CD4-positive, alpha-beta T cell treated with Interferon alpha-2 for 1 hour (primary cell): ENCODE data around the gene GRAMD1A.
"Not testable (repeated sequence)": the region's sequence is repeated elsewhere in the genome, so short reads cannot be mapped to it uniquely, and the experiment has no call there.

ENCODE experiments used
- DNase-seq, 2 donors: peaks; one replicate each; pipeline ENCODE4 v3.0.0-alpha.2; 2020 to 2022

The GRAMD1A gene

DNA sequence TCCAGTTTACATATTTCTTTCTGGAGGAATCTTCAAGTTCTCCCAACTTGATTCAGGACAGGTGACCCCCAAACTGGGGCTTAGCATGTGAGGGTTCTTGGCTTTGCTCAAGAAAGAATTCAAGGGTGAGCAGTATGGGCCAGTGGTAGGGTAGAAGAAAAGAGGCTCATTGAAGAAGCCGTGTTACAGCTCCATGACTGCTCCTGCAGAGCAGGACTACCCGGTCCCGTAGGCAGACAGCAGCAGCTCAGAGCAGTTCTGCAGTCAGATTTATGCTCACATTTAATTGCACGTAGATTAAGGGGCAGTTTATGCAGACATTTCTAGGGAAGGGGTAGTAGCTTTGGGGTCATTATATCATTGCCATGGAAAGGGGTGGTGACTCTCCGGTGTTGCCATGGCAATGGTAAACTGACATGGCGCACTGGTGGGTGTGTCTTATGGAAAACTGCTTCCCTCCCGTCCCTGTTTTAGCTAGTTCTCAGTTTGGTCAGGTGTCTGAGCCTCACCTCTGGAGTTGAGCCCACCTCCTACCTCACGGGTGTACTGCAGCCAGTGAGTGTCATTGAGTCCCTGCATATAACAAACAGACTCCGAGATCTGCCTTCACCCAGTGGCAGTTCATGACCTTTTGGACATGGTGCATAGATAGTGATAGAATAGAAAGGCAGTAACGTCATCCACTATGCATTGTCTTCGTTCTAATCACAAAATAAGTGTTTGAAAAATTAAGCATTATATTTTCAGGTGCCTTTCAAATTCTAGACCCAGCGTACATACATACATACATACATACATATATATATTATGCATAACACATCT is 20.1 kb upstream of the GRAMD1A start:
- no peak for DNase-seq

GRCh38 chr19:34982275-34982674 is 17.8 kb upstream of the GRAMD1A start:
- no peak for DNase-seq

DNA sequence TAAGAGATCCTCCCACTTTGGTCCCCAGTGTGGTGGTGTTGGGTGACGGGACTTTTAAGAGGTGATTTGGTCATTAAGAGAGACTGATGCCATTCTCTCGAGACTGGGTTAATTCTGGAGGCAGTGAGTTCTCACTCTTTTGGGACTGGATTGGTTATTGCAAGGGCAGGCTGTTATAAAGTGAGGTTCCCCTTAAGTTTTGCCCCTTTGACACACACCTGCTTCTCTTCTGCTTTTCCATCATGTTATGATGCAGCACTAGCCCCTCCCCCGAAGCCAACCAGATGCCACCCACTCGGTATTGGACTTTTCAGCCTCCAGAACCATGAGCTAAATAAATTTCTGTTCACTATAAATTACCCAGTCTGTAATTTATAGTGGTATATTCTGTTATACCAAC is 16.3 kb upstream of the GRAMD1A start:
- DNase-seq: no peak

- no peak for DNase-seq
Observed at GRCh38 chr19:34984287-34984686, 15.8 kb upstream of the GRAMD1A start.

GRCh38 chr19:34985249-34986022 is 14.7 kb upstream of the GRAMD1A start:
- DNase-seq: no peak

- DNase-seq: no peak
Observed at GRCh38 chr19:34988119-34988518, 12.0 kb upstream of the GRAMD1A start.

DNA sequence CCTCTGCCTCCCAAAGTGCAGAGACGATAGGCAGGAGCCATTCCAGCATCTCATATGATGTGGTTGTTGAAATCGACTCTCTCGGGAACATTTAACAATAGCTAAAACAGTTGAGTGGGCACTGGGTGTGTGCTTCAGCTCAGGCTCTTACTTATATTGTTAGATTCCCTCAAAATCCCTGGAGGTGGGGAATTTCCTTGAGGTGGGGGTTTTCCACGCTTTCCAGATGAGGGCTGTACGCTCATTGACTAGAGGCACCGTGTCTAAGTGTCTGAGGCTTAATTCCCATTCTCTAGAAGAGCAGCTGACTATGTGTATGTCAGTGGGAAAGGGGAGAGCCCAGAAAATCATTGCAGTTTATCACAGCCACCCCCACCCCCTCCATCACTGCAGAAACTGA is 10.8 kb upstream of the GRAMD1A start:
- no peak for DNase-seq

DNA sequence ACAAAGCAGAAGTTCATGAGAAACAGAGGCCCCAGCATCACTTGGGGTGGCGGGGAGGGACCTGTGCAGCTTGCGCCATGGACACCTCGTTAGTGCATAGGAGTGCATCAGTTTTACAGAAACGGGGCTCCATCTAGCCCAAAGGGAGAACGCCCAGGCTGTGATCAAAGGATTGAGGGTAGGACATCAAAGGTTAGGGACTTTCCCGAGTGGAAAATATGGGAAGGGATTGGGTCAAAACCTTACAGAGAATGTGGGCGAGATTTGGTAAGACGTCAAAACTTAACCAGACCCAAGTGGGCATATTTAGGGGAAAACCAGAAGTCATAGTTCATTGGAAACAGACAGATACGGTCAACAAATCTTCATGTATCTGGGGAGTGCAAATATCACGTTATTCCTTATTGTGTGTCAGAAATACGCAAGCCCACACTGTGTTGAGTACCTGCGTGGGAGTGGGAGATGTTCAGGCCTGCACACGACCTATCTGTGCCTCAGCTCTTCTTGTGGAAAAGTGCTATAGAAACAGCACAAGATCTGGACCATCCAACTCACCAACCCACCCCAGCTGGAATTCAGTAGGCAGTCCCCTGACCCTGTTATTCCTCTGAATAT is 9.4 kb upstream of the GRAMD1A start:
- no peak for DNase-seq

DNA sequence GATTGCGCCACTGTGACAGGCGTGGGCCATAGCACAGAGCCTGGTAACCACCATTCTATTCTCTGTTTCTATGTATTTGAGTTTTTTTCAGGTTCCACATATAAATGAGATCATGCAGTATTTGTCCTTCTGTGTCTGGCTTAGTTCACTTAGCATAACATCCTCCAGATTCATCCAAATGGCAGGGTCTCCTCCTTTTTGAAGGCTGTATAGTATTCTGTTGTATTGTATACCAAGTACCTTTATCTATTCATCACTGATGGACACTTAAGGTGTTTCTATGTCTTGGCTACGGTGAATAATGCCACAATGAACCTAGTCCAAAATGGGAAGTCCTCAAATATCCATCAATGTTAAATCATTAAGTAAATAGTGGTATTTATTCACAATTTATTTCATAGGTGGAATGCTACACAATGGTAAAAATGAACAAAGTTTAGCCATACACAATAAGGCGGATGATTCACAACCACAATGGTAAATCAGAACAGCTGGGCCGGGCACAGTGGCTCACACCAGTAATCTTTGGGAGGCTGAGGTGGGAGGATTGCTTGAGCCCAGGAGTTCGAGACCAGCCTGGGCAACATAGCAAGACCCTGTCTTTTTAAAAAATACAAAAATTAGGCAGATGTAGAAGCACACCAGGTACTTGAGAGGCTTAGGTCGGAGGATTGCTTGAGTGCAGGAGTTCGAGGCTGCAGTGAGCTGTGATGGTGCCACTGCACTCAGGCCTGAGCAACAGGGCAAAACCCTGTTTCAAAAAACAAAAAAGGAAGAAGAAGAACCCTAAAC is 8.4 kb upstream of the GRAMD1A start:
- no peak for DNase-seq

DNA sequence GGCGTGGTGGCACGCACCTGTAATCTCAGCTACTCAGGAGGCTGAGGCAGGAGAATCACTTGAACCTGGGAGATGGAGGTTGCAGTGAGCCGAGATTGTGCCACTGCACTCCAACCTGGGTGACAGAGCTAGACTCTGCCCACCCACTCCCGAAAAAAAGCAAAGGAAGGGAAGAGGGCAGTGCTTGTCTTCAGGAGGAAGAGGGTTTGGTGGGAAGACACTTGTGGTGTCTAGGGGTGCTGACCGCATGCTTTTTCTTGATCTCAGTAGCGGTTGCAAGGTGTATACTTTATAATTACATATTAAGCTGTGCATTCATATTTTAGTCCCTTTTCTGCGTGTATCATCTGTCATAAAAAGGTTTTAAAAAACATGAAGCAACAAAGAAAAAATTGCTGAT is 7.5 kb upstream of the GRAMD1A start:
- not testable (repeated sequence) for DNase-seq

DNA sequence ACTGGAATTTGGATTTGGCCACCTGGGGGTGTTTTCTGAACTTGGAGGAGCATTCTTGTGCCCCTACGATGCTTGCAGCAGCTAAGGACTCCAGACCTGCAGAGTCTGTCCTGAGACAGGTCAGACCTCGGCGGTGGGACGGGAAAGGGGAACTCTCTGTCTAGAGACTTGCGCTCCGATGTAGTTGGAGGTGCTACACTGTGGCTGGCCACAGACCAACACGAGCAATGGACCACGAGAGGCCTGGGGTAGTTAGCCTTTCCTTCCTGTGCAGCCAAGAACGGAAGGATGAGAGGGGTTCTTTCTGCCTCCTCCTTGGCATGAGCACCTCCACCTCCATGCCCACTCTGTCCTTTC is 5.9 kb upstream of the GRAMD1A start:
- no peak for DNase-seq

GRCh38 chr19:34994643-34995541 is 5.2 kb upstream of the GRAMD1A start:
- no peak for DNase-seq

DNA sequence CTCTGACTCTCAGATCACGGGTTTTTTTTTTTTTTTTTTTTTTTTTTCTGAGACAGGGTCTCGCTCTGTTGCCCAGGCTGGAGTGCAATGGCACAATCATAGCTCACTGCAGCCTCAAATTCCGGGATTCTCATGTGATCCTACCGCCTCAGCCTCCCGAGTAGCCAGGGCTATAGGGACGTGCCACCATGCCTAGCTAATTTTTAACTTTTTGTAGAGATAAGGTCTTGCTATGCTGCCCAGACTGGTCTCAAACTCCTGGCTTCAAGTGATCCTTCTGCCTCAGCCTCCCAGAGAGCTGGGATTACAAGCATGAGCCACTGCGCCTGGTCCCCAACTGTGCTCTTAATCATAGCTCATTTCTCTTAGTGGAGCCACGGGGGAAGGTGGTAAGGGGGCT is 4.6 kb upstream of the GRAMD1A start:
- no peak for DNase-seq

- peak in 1 of 2 donors; percentile 55 for DNase-seq
Observed at GRCh38 chr19:34997071-34997617, 3.0 kb upstream of the GRAMD1A start.

DNA sequence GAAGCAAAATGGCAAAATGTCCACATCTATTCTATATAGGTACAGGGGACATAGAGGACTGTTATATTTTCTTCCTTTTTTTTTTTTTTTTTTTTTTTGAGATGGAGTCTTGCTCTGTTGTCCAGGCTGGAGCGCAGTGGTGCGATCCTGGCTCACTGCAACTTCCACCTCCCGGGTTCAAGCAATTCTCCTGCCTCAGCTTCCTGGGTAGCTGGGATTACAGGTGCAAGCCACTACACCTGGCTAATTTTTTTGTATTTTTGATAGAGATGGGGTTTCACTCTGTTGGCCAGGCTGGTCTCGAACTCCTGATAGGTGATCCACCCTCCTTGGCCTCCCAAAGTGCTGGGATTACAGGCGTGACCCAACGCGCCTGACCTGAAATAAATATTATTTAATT is 1.9 kb upstream of the GRAMD1A start:
- not testable (repeated sequence) for DNase-seq

- no peak for DNase-seq
Observed at GRCh38 chr19:34998777-34999497, 1.2 kb upstream of the GRAMD1A start.

- no peak for DNase-seq
Observed at GRCh38 chr19:35000338-35000646, 169 bp downstream of the GRAMD1A start.

- peak; percentile 57 to 63 for DNase-seq
Observed at GRCh38 chr19:35000647-35001501, 751 bp downstream of the GRAMD1A start.

DNA sequence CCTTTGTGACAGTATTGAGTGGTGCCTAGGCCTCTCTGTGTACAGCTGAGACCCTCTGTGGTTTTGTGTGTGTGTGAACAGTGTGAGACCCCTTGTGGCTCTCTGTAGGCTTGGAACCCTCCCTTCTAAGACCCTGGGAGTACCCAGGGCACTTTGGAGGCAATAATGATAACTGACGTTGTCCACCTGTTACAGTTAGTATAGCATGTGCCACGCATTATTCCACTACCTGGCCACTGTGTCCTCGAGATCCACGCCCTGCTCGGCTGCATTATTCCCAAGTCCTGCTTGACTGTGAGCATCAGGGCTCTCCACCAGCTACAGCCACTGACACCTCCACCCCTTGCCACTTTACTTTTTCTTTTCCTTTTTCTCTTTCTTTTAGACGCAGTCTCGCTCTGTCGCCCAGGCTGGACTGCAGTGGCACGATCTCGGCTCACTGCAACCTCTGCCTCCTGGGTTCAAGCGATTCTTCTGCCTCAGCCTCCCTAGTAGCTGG is 2.0 kb downstream of the GRAMD1A start:
- DNase-seq: no peak
